Activated CD4-positive, alpha-beta T cell treated with anti-CD3 and anti-CD28 coated beads, Interleukin-2, amount 50 U/mL, for 24 hours (primary cell): ENCODE data around the gene PANK2.

Experiments
- DNase-seq, 2 donors: peaks; one replicate each; pipeline ENCODE4 v3.0.0-alpha.2; 2020; ENCODE audit warnings: low read depth in 1 of 2, low spot score in 1 of 2

The PANK2 gene

GRCh38 chr20:3976511-3976910 lies 87.3 kb downstream of the PANK2 start:
- no peak for DNase-seq
